GM23248 (cell line): Measurements from ENCODE around the gene GPR4.

ENCODE experiments used
- EZH2 ChIP-seq: fragments of 200-600 bp; sonication (generic); IDR thresholded peaks from 2 replicates; pipeline ENCODE4 v1.6.1; 2018; ENCODE audit warnings: antibody characterized with exemption, mild to moderate bottlenecking; ENCODE audit not compliant: insufficient read depth, poor library complexity, severe bottlenecking
- EZH2phosphoT487 ChIP-seq: fragments of 200-600 bp; sonication (generic); IDR thresholded peaks from 2 replicates; pipeline ENCODE4 v1.6.1; 2018; ENCODE audit warnings: antibody characterized with exemption, moderate library complexity, mild to moderate bottlenecking, low read depth; ENCODE audit not compliant: insufficient read depth

DNA sequence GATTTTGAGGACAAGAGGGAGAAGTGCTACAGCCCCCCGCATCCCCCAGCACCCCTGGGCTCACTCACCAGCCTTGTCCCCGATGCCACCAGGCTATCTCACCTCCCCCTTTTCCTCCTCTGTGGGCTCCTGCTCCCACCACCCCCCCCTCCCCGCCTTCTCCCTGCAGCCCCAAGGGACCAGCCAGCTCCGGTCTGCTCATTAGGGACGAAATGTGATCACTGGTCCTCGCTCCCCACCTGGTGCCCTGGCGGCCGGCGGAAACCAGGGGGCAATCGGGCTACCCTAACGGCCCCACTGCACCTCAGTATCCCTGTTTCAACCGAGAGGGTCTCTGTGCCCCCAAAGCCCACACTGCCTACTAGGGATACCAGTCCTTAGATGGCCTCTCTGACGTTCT is 2.7 kb downstream of the GPR4 start:
- TF ChIP-seq EZH2phosphoT487 (no peak), EZH2 (no peak)
